ENCODE measurements around the gene SELENOP. TPM values are rescaled to one million over a fixed set of nuclear protein-coding genes. Genes with fewer than 3 reads are reported as not detected.

SELENOP gene
- total RNA-seq, 1 experiment from 2014 or later = 11.4 TPM

DNA sequence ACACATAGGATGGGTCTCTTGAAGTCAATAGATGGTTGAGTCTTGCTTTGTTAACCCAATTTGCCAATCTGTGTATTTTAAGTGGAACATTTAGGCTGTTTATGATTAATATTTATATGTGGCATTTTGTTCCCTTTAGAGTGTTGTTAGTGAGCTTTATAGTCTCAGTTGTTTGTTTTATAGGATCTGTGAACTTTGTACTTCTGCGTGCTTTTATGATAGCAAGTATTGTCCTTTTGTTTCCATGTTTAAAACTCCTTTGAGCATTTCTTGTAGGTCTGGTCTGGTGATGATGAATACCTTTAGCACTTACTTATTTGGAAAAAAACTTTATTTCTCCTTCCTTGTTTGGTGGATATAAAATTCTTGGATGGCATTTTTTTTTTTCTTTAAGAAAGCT lies 23.8 kb downstream of the SELENOP start:
- RAD21 ChIA-PET (ENCODE audit: low non-redundant PET in 1 of 2, low total read pairs in 2 of 2, uncharacterized antibody in 2 of 2, unreplicated experiment in 2 of 2) = no interaction called here
- CTCF ChIA-PET = no interaction called here

DNA sequence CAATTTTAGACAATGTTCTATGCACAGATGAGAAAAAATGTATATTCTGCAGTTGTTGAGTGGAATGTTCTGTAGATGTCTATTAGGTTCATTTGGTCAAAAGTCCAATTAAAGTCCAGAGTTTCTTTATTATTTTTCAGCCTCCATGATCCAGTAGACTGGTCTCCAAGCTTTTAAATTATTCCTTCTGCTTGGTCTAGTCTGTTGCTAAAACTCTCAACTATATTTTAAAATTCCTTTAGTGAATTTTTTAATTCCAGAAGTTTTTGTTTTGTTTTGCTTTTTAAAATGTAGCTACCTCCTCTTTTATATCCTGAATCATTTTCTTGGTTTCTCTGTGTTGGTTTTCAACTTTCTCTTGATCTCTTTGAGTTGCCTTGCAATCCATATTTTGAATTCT lies 24.6 kb downstream of the SELENOP start:
- H3K4me3 ChIP-seq (replicated peaks in 1 of 2; ENCODE audit: low read depth in 1 of 2, low read length in 2 of 2) = no peak overlapping the region
- H3K79me2 ChIP-seq (ENCODE audit: insufficient read depth, low read length) = no peaks in the 10 kb centered on the region
- H3K4me2 ChIP-seq (ENCODE audit: low read length) = no peak overlapping the region
- H3K9me3 ChIP-seq (ENCODE audit: control insufficient read depth in 1 of 2, insufficient read depth in 1 of 2, low read depth in 1 of 2, low read length in 2 of 2) = peaks cover 0 to 13% of the 10 kb centered on the region in 2 experiments; a peak in 1 of 4 replicates
- BruUV-seq (replicated peaks) = no TSS peak
- CTCF ChIA-PET = no interaction called here
- H3K27ac ChIP-seq (ENCODE audit: low read depth, low read length) = no peak overlapping the region
- ATAC-seq = no peak
- RAD21 ChIA-PET (ENCODE audit: low non-redundant PET in 1 of 2, low total read pairs in 2 of 2, uncharacterized antibody in 2 of 2, unreplicated experiment in 2 of 2) = no interaction called here
- H3K9me2 ChIP-seq (ENCODE audit: insufficient read depth) = no peaks in the 10 kb centered on the region
- TF ChIP-seq, protein P1, sequence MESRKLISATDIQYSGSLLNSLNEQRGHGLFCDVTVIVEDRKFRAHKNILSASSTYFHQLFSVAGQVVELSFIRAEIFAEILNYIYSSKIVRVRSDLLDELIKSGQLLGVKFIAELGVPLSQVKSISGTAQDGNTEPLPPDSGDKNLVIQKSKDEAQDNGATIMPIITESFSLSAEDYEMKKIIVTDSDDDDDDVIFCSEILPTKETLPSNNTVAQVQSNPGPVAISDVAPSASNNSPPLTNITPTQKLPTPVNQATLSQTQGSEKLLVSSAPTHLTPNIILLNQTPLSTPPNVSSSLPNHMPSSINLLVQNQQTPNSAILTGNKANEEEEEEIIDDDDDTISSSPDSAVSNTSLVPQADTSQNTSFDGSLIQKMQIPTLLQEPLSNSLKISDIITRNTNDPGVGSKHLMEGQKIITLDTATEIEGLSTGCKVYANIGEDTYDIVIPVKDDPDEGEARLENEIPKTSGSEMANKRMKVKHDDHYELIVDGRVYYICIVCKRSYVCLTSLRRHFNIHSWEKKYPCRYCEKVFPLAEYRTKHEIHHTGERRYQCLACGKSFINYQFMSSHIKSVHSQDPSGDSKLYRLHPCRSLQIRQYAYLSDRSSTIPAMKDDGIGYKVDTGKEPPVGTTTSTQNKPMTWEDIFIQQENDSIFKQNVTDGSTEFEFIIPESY (IDR thresholded peaks at IDR 0.05; ENCODE audit: extremely low read depth, insufficient replicate concordance, low read length) = no peak
- TF ChIP-seq CEBPB (IDR thresholded peaks at IDR 0.05; ENCODE audit: low read depth) (no peak), POLR2AphosphoS5 (IDR thresholded peaks at IDR 0.05; ENCODE audit: low read depth, low read length) (no peak), RAD21 (IDR thresholded peaks at IDR 0.05; ENCODE audit: low read depth) (no peak), ELF1 (IDR thresholded peaks at IDR 0.05; ENCODE audit: borderline replicate concordance, low read depth) (no peak)
- TF ChIP-seq, protein P2, sequence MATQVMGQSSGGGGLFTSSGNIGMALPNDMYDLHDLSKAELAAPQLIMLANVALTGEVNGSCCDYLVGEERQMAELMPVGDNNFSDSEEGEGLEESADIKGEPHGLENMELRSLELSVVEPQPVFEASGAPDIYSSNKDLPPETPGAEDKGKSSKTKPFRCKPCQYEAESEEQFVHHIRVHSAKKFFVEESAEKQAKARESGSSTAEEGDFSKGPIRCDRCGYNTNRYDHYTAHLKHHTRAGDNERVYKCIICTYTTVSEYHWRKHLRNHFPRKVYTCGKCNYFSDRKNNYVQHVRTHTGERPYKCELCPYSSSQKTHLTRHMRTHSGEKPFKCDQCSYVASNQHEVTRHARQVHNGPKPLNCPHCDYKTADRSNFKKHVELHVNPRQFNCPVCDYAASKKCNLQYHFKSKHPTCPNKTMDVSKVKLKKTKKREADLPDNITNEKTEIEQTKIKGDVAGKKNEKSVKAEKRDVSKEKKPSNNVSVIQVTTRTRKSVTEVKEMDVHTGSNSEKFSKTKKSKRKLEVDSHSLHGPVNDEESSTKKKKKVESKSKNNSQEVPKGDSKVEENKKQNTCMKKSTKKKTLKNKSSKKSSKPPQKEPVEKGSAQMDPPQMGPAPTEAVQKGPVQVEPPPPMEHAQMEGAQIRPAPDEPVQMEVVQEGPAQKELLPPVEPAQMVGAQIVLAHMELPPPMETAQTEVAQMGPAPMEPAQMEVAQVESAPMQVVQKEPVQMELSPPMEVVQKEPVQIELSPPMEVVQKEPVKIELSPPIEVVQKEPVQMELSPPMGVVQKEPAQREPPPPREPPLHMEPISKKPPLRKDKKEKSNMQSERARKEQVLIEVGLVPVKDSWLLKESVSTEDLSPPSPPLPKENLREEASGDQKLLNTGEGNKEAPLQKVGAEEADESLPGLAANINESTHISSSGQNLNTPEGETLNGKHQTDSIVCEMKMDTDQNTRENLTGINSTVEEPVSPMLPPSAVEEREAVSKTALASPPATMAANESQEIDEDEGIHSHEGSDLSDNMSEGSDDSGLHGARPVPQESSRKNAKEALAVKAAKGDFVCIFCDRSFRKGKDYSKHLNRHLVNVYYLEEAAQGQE (IDR thresholded peaks at IDR 0.05; ENCODE audit: low read depth) = no peak
- TF ChIP-seq, protein P3, sequence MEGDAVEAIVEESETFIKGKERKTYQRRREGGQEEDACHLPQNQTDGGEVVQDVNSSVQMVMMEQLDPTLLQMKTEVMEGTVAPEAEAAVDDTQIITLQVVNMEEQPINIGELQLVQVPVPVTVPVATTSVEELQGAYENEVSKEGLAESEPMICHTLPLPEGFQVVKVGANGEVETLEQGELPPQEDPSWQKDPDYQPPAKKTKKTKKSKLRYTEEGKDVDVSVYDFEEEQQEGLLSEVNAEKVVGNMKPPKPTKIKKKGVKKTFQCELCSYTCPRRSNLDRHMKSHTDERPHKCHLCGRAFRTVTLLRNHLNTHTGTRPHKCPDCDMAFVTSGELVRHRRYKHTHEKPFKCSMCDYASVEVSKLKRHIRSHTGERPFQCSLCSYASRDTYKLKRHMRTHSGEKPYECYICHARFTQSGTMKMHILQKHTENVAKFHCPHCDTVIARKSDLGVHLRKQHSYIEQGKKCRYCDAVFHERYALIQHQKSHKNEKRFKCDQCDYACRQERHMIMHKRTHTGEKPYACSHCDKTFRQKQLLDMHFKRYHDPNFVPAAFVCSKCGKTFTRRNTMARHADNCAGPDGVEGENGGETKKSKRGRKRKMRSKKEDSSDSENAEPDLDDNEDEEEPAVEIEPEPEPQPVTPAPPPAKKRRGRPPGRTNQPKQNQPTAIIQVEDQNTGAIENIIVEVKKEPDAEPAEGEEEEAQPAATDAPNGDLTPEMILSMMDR (IDR thresholded peaks at IDR 0.05 in 2 of 3, conservative IDR thresholded peaks at IDR 0.05 in 1 of 3; ENCODE audit: borderline replicate concordance in 1 of 3, insufficient read depth in 1 of 3, low read depth in 2 of 3, low read length in 2 of 3) = no peak
- no peaks in the 10 kb centered on the region for H3K36me3 ChIP-seq (ENCODE audit: control insufficient read depth in 1 of 2, insufficient read depth in 2 of 2, low read length in 2 of 2)
- no peak overlapping the region for H2AFZ ChIP-seq (ENCODE audit: low read depth, low read length, poor library complexity, severe bottlenecking)
- H3K9ac ChIP-seq (ENCODE audit: low read length) = no peak overlapping the region
- intact Hi-C loops (cut with micrococcal nuclease) = no loop called here
- H3K4me1 ChIP-seq (ENCODE audit: control insufficient read depth in 1 of 2, insufficient read depth in 2 of 2, low read length in 2 of 2) = no peaks in the 10 kb centered on the region
- no peak for DNase-seq (ENCODE audit: low read depth, low spot score)
- H4K20me1 ChIP-seq (ENCODE audit: insufficient read depth) = no peaks in the 10 kb centered on the region
- no peaks in the 10 kb centered on the region for H3K27me3 ChIP-seq (ENCODE audit: insufficient read depth, low read length)
- POLR2A ChIA-PET = no interaction called here

More for the DNA sequence above, 23.8 kb downstream of the SELENOP start:
- no peak overlapping the region for H3K4me2 ChIP-seq (ENCODE audit: low read length)
- no peak overlapping the region for H2AFZ ChIP-seq (ENCODE audit: low read depth, low read length, poor library complexity, severe bottlenecking)
- no peaks in the 10 kb centered on the region for H4K20me1 ChIP-seq (ENCODE audit: insufficient read depth)
- POLR2A ChIA-PET = no interaction called here
- TF ChIP-seq JUND (IDR thresholded peaks at IDR 0.05) = no peak
- TF ChIP-seq, protein P1 (IDR thresholded peaks at IDR 0.05; ENCODE audit: extremely low read depth, insufficient replicate concordance, low read length) = no peak
- no peaks in the 10 kb centered on the region for H3K36me3 ChIP-seq (ENCODE audit: control insufficient read depth in 1 of 2, insufficient read depth in 2 of 2, low read length in 2 of 2)
- no peak overlapping the region for H3K4me3 ChIP-seq (replicated peaks in 1 of 2; ENCODE audit: low read depth in 1 of 2, low read length in 2 of 2)
- intact Hi-C loops (cut with micrococcal nuclease) = no loop called here
- no peaks in the 10 kb centered on the region for H3K4me1 ChIP-seq (ENCODE audit: control insufficient read depth in 1 of 2, insufficient read depth in 2 of 2, low read length in 2 of 2)
- DNase-seq (ENCODE audit: low read depth, low spot score) (no peak), ATAC-seq (no peak)
- peaks cover 0 to 13% of the 10 kb centered on the region in 2 experiments; a peak in 1 of 4 replicates for H3K9me3 ChIP-seq (ENCODE audit: control insufficient read depth in 1 of 2, insufficient read depth in 1 of 2, low read depth in 1 of 2, low read length in 2 of 2)
- no peaks in the 10 kb centered on the region for H3K9me2 ChIP-seq (ENCODE audit: insufficient read depth)
- H3K27ac ChIP-seq (ENCODE audit: low read depth, low read length) = no peak overlapping the region
- H3K9ac ChIP-seq (ENCODE audit: low read length) = no peak overlapping the region
- BruUV-seq (replicated peaks) = no TSS peak
- H3K79me2 ChIP-seq (ENCODE audit: insufficient read depth, low read length) = no peaks in the 10 kb centered on the region
- H3K27me3 ChIP-seq (ENCODE audit: insufficient read depth, low read length) = no peaks in the 10 kb centered on the region

All from HCT116 (cell line).